Caco-2 (cell line): Measurements from ENCODE around the gene IFIT5. TPM values are rescaled to one million over a fixed set of nuclear protein-coding genes. Genes with fewer than 3 reads are reported as not detected.

Experiments
- BruUV-seq: library from RNA; stranded (reverse); fragments of 400-500 nt; replicated peaks from 2 replicates; lab custom pipeline; 2021; lab: Mats Ljungman, UMichigan
- CTCF ChIA-PET: fragments of 300-600 bp; sonication (Branson Sonifier 250); formaldehyde crosslinking; loops from one replicate; lab custom pipeline; 2022; ENCODE audit warnings: antibody characterized with exemption; lab: Charles Lee
- POLR2A ChIA-PET: fragments of 300-600 bp; sonication (Branson Sonifier 250); formaldehyde crosslinking; loops from one replicate; lab custom pipeline; 2022; ENCODE audit warnings: antibody characterized with exemption; lab: Charles Lee
- DNase-seq, 2 experiments: peaks; one replicate each; pipeline versions ENCODE4 v3.0.0 to v3.0.0-alpha.2; 2020 to 2022
- H3K27me3 ChIP-seq: replicated peaks from 2 replicates; pipeline ENCODE4 v1.6.0; 2011; ENCODE audit warnings: low read length; ENCODE audit not compliant: control insufficient read depth, insufficient read depth
- H3K36me3 ChIP-seq: 2 replicates; pipeline ENCODE4 v1.5.1; 2011; ENCODE audit warnings: low read length; ENCODE audit not compliant: control insufficient read depth, insufficient read depth
- H3K4me1 ChIP-seq: fragments of 250-450 bp; sonication (Bioruptor Pico); 2 replicates; pipeline ENCODE4 v1.5.1; 2020; ENCODE audit warnings: mild to moderate bottlenecking
- H3K4me3 ChIP-seq: 2 replicates; pipeline ENCODE4 v1.5.1; 2011; ENCODE audit warnings: low read depth, mild to moderate bottlenecking, control low read depth, low read length
- H3K9me3 ChIP-seq: fragments of 250-450 bp; sonication (Bioruptor Pico); 2 replicates; pipeline ENCODE4 v1.5.1; 2020; ENCODE audit warnings: mild to moderate bottlenecking, moderate library complexity
- H3K27ac Mint-ChIP-seq: one replicate; pipeline ENCODE4 v1.8.0; 2022; ENCODE audit warnings: mixed read lengths; ENCODE audit not compliant: unreplicated experiment
- H3K27me3 Mint-ChIP-seq: one replicate; pipeline ENCODE4 v1.8.0; 2022; ENCODE audit warnings: mixed read lengths; ENCODE audit not compliant: insufficient read depth, unreplicated experiment
- H3K36me3 Mint-ChIP-seq: one replicate; pipeline ENCODE4 v1.8.0; 2022; ENCODE audit warnings: mild to moderate bottlenecking, mixed read lengths; ENCODE audit not compliant: insufficient read depth, unreplicated experiment
- H3K4me1 Mint-ChIP-seq: one replicate; pipeline ENCODE4 v1.8.0; 2022; ENCODE audit warnings: low read depth, mixed read lengths; ENCODE audit not compliant: unreplicated experiment
- H3K4me3 Mint-ChIP-seq: one replicate; pipeline ENCODE4 v1.8.0; 2022; ENCODE audit warnings: mild to moderate bottlenecking, moderate library complexity, mixed read lengths; ENCODE audit not compliant: unreplicated experiment
- H3K9me3 Mint-ChIP-seq: one replicate; pipeline ENCODE4 v1.8.0; 2022; ENCODE audit warnings: mixed read lengths; ENCODE audit not compliant: unreplicated experiment
- CTCF ChIP-seq, 2 experiments: fragments of 200-600 bp in 1 of 2; IDR thresholded peaks; 1 replicate in 1 of 2; 2 replicates in 1 of 2; pipeline versions ENCODE4 v1.5.1 to v1.8.0; 2011 to 2022; ENCODE audit warnings: antibody characterized with exemption in 1 of 2, control low read depth in 1 of 2, inconsistent platforms in 1 of 2, low read depth in 1 of 2, low read length in 1 of 2, mild to moderate bottlenecking in 1 of 2, moderate library complexity in 1 of 2; ENCODE audit not compliant: insufficient read depth in 1 of 2, severe bottlenecking in 1 of 2, unreplicated experiment in 1 of 2
- intact Hi-C: fragments of 100-400 bp; cut with micrococcal nuclease; formaldehyde crosslinking; loops from one replicate; pipeline ENCODE4 v1.10.0; 2022; ENCODE audit not compliant: unreplicated experiment
- total RNA-seq: library from RNA; stranded (reverse); gene quantifications from 2 replicates; pipeline ENCODE4 v1.2.3, GENCODE V29; 2022

The IFIT5 gene
- total RNA-seq, 1 experiment from 2014 or later, result 2.4 TPM

GRCh38 chr10:89465196-89465595, 50.8 kb downstream of the IFIT5 start:
- ChIA-PET CTCF (interaction anchor here (1.4 kb wide), 1 partner anchor 97 kb away, joined by 5 read pairs; no protein-coding TSS in a partner anchor), POLR2A (no interaction called here)
- H3K36me3 ChIP-seq, result no peaks in the 10 kb centered on the region
- Mint-ChIP-seq H3K36me3 (no peaks in the 10 kb centered on the region), H3K4me3 (no peak overlapping the region), H3K27me3 (peaks cover 3% of the 10 kb centered on the region), H3K4me1 (peaks cover 6% of the 10 kb centered on the region), H3K27ac (no peak overlapping the region), H3K9me3 (no peaks in the 10 kb centered on the region)
- intact Hi-C loops, result loop anchor here (10.0 kb wide), 1 partner anchor 180 kb away; the partner anchor contains the start of gene PANK1
- TF ChIP-seq CTCF (IDR thresholded peaks at IDR 0.05; ENCODE audit: insufficient read depth in 1 of 2, low read depth in 1 of 2, low read length in 1 of 2, severe bottlenecking in 1 of 2, unreplicated experiment in 1 of 2), result no peak
- DNase-seq, result no peak
- H3K4me3 ChIP-seq, result no peak overlapping the region
- no peaks in the 10 kb centered on the region for H3K27me3 ChIP-seq
- no TSS peak for BruUV-seq
- 0 out of 2 replicates have a peak, but pooled peaks cover 10% of the 10 kb centered on the region for H3K4me1 ChIP-seq
- H3K9me3 ChIP-seq, result no peaks in the 10 kb centered on the region

GRCh38 chr10:89466599-89467035, 52.2 kb downstream of the IFIT5 start:
- peak; percentile 37 to 40 for DNase-seq
- Mint-ChIP-seq H3K9me3 (no peaks in the 10 kb centered on the region), H3K4me1 (peaks cover 6% of the 10 kb centered on the region), H3K36me3 (no peaks in the 10 kb centered on the region), H3K27ac (no peak overlapping the region), H3K4me3 (no peak overlapping the region), H3K27me3 (no peaks in the 10 kb centered on the region)
- Histone ChIP-seq H3K9me3 (no peaks in the 10 kb centered on the region), H3K27me3 (no peaks in the 10 kb centered on the region; the same call in 1 of the 2 replicates), H3K36me3 (no peaks in the 10 kb centered on the region), H3K4me1 (0 out of 2 replicates have a peak, but pooled peaks cover 10% of the 10 kb centered on the region), H3K4me3 (no peak overlapping the region)
- POLR2A ChIA-PET, result no interaction called here
- no TSS peak for BruUV-seq
- intact Hi-C loops, result loop anchor here (1.0 to 10.0 kb wide), 3 partner anchors 40 to 178 kb away; partner anchors contain the start of gene PANK1
- TF ChIP-seq CTCF (IDR thresholded peaks at IDR 0.05; ENCODE audit: insufficient read depth in 1 of 2, low read depth in 1 of 2, low read length in 1 of 2, severe bottlenecking in 1 of 2, unreplicated experiment in 1 of 2), result peak in 1 of 2 experiments; percentile 72
- CTCF ChIA-PET, result interaction anchor here (0.6 to 1.4 kb wide), 5 partner anchors 87 to 96 kb away, joined by 3 to 5 read pairs (median 5); no protein-coding TSS in a partner anchor

GRCh38 chr10:89468191-89468965, 54.0 kb downstream of the IFIT5 start:
- ChIA-PET POLR2A (no interaction called here), CTCF (interaction anchor here (1.1 to 1.2 kb wide), 2 partner anchors 92 to 95 kb away, joined by 3 to 5 read pairs; no protein-coding TSS in a partner anchor)
- H3K4me1 ChIP-seq, result 0 out of 2 replicates have a peak, but pooled peaks cover 10% of the 10 kb centered on the region
- Mint-ChIP-seq H3K9me3 (no peaks in the 10 kb centered on the region), H3K27ac (no peak overlapping the region), H3K36me3 (no peaks in the 10 kb centered on the region), H3K4me1 (peaks cover 6% of the 10 kb centered on the region), H3K4me3 (no peak overlapping the region), H3K27me3 (no peaks in the 10 kb centered on the region)
- BruUV-seq, result no TSS peak
- TF ChIP-seq CTCF (IDR thresholded peaks at IDR 0.05; ENCODE audit: insufficient read depth in 1 of 2, low read depth in 1 of 2, low read length in 1 of 2, severe bottlenecking in 1 of 2, unreplicated experiment in 1 of 2), result no peak
- no peak overlapping the region for H3K4me3 ChIP-seq
- H3K27me3 ChIP-seq, result no peaks in the 10 kb centered on the region; the same call in 1 of the 2 replicates
- intact Hi-C loops, result loop anchor here (10.0 kb wide), 1 partner anchor 176 kb away; the partner anchor contains the start of gene PANK1
- no peaks in the 10 kb centered on the region for H3K36me3 ChIP-seq
- no peaks in the 10 kb centered on the region for H3K9me3 ChIP-seq
- DNase-seq, result no peak
